HepG2 (cell line): ENCODE results near the gene NINJ2. TPM values are rescaled to one million over a fixed set of nuclear protein-coding genes. Genes with fewer than 3 reads are reported as not detected.

Experiments
- AKAP8 ChIP-seq: sonication (generic); formaldehyde crosslinking; IDR thresholded peaks from 2 replicates; pipeline ENCODE4 v1.5.1; 2020; ENCODE audit warnings: mild to moderate bottlenecking, missing genetic modification reagents
- CREB1 ChIP-seq, 2 experiments: fragments of 450-650 bp in 1 of 2; IDR thresholded peaks; 2 replicates each; pipeline ENCODE4 v1.6.1; 2016 to 2017; ENCODE audit warnings: control low read depth in 1 of 2, mild to moderate bottlenecking in 1 of 2, missing compliant biosample characterization in 1 of 2, missing genetic modification characterization in 1 of 2
- FOXP4 ChIP-seq: sonication (generic); formaldehyde crosslinking; IDR thresholded peaks from 2 replicates; pipeline ENCODE4 v1.4.0; 2020; ENCODE audit warnings: missing genetic modification reagents
- HOMEZ ChIP-seq: IDR thresholded peaks from 2 replicates; pipeline ENCODE4 v1.6.1; 2016; ENCODE audit warnings: low read depth
- KMT2B ChIP-seq: IDR thresholded peaks from 2 replicates; pipeline ENCODE4 v1.6.1; 2016; ENCODE audit warnings: missing genetic modification reagents, missing compliant biosample characterization
- MED1 ChIP-seq: sonication (generic); formaldehyde crosslinking; IDR thresholded peaks from 2 replicates; pipeline ENCODE4 v1.4.0; 2020; ENCODE audit warnings: missing genetic modification reagents
- MTERF4 ChIP-seq: sonication (generic); formaldehyde crosslinking; IDR thresholded peaks from 2 replicates; pipeline ENCODE4 v1.8.0; 2023; ENCODE audit warnings: mild to moderate bottlenecking, missing genetic modification reagents
- NCOA2 ChIP-seq: sonication (generic); formaldehyde crosslinking; IDR thresholded peaks from 2 replicates; pipeline ENCODE4 v1.8.0; 2022; ENCODE audit warnings: inconsistent platforms
- POLR2AphosphoS2 ChIP-seq: IDR thresholded peaks from 2 replicates; pipeline ENCODE4 v1.6.1; 2011; ENCODE audit warnings: low read depth, low read length, improper control_type of control experiment
- RCOR2 ChIP-seq: IDR thresholded peaks from 2 replicates; pipeline ENCODE4 v1.6.1; 2016; ENCODE audit warnings: missing biosample characterization, missing genetic modification reagents
- RNF219 ChIP-seq: sonication (generic); formaldehyde crosslinking; IDR thresholded peaks from 2 replicates; pipeline ENCODE4 v1.5.0; 2020; ENCODE audit warnings: mild to moderate bottlenecking, missing genetic modification reagents
- SKIL ChIP-seq: sonication (generic); formaldehyde crosslinking; IDR thresholded peaks from 2 replicates; pipeline ENCODE4 v1.8.0; 2022; ENCODE audit warnings: missing genetic modification reagents, mild to moderate bottlenecking, moderate library complexity, borderline replicate concordance
- TEAD3 ChIP-seq: optimal IDR thresholded peaks from 2 replicates; pipeline ENCODE3; 2016; ENCODE audit warnings: borderline replicate concordance
- ZBTB39 ChIP-seq: sonication (generic); formaldehyde crosslinking; IDR thresholded peaks from 2 replicates; pipeline ENCODE4 v1.5.0; 2020; ENCODE audit warnings: missing genetic modification reagents
- ZNF180 ChIP-seq: sonication (generic); formaldehyde crosslinking; IDR thresholded peaks from 2 replicates; pipeline ENCODE4 v1.4.0; 2020; ENCODE audit warnings: low read depth, missing genetic modification reagents, borderline replicate concordance
- ZNF207 ChIP-seq: fragments of 450-650 bp; IDR thresholded peaks from 2 replicates; pipeline ENCODE4 v1.6.1; 2016; ENCODE audit warnings: antibody characterized with exemption, borderline replicate concordance
- ZNF331 ChIP-seq: sonication (generic); formaldehyde crosslinking; IDR thresholded peaks from 2 replicates; pipeline ENCODE4 v1.4.0; 2020; ENCODE audit warnings: missing genetic modification reagents
- ZNF746 ChIP-seq: sonication (generic); formaldehyde crosslinking; IDR thresholded peaks from 2 replicates; pipeline ENCODE4 v1.8.0; 2022; ENCODE audit warnings: mild to moderate bottlenecking, missing genetic modification reagents
- polyA plus RNA-seq, 8 experiments: library from polyadenylated mRNA; depleted of rRNA in 3 of 8; stranded (reverse) in 7 of 8; unstranded in 1 of 8; fragments of >200 nt; fragmentation: Illumina TruSeq in 4 of 8; extraction: Trizol in 4 of 8; gene quantifications; 2 replicates each; pipeline versions ENCODE4 v1.2.1 to v1.2.3, GENCODE V29; 2011 to 2016; ENCODE audit warnings: low read depth in 4 of 8, missing spikeins in 1 of 8, mixed read lengths in 1 of 8; ENCODE audit not compliant: insufficient read depth in 1 of 8
- total RNA-seq, 5 experiments: library from RNA; depleted of rRNA; stranded (reverse); fragments of >200 nt; fragmentation: Illumina TruSeq; extraction: Trizol; gene quantifications; 2 replicates each; pipeline ENCODE4 v1.2.3, GENCODE V29; 2016; ENCODE audit warnings: low read depth in 1 of 5

The NINJ2 gene
- total and polyA plus RNA-seq, 2 of the 13 experiments (the other 11 are each of a cell fraction or from before 2014, with no cell fraction given), result 0.62 to 3.8 TPM

- TF ChIP-seq CREB1 (IDR thresholded peaks at IDR 0.05), result no peak
- peak; percentile 57; the same call in 1 of the 2 replicates for TF ChIP-seq CREB1 (CRISPR knock-in tag; IDR thresholded peaks at IDR 0.05)
- TF ChIP-seq RCOR2 (CRISPR knock-in tag), result 0 out of 2 replicates have a peak, but pooled peaks have one; percentile 50
- TF ChIP-seq MED1 (CRISPR knock-in tag), result peak; percentile 83
- TF ChIP-seq ZBTB39 (CRISPR knock-in tag), result 0 out of 2 replicates have a peak, but pooled peaks have one; percentile 54
- no peak for TF ChIP-seq KMT2B (CRISPR knock-in tag)
- peak; percentile 77 for TF ChIP-seq NCOA2 (CRISPR knock-in tag)
- TF ChIP-seq ZNF746, result peak; percentile 64; the same call in 1 of the 2 replicates
- no peak for TF ChIP-seq POLR2AphosphoS2
- no peak for TF ChIP-seq RNF219 (CRISPR knock-in tag)
- no peak for TF ChIP-seq AKAP8 (CRISPR knock-in tag)
- no peak for TF ChIP-seq MTERF4
- TF ChIP-seq ZNF331 (CRISPR knock-in tag), result peak; percentile 51; the same call in 1 of the 2 replicates
- TF ChIP-seq SKIL, result peak; percentile 73; the same call in 1 of the 2 replicates
- TF ChIP-seq TEAD3 (CRISPR knock-in tag), result peak; percentile 86
- peak; percentile 68 for TF ChIP-seq FOXP4 (CRISPR knock-in tag)
- no peak for TF ChIP-seq ZNF207
- TF ChIP-seq ZNF180 (CRISPR knock-in tag), result no peak
- peak; percentile 58; the same call in 1 of the 2 replicates for TF ChIP-seq HOMEZ (CRISPR knock-in tag)
Measured at GRCh38 chr12:632102-632696, 31.0 kb downstream of the NINJ2 start (continued).
